PC-9 (cell line): Measurements from ENCODE around the gene GABPB2. TPM values are rescaled to one million over a fixed set of nuclear protein-coding genes. Genes with fewer than 3 reads are reported as not detected.

Experiments used
- Bru-seq: library from RNA; stranded (reverse); fragments of 400-500 nt; gene quantifications from one replicate; lab custom pipeline; 2021; lab: Mats Ljungman, UMichigan
- BruChase-seq, 2 experiments: library from RNA; stranded (reverse); fragments of 400-500 nt; gene quantifications; one replicate each; lab custom pipeline; 2021; lab: Mats Ljungman, UMichigan
- BruUV-seq: library from RNA; stranded (reverse); fragments of 400-500 nt; replicated peaks from 2 replicates; lab custom pipeline; 2021; lab: Mats Ljungman, UMichigan
- CTCF ChIA-PET: fragments of 300-600 bp; sonication (Branson Sonifier 250); formaldehyde crosslinking; loops from one replicate; lab custom pipeline; 2022; ENCODE audit warnings: antibody characterized with exemption; lab: Charles Lee
- POLR2A ChIA-PET: fragments of 300-600 bp; sonication (Branson Sonifier 250); formaldehyde crosslinking; loops from one replicate; lab custom pipeline; 2022; ENCODE audit warnings: antibody characterized with exemption; ENCODE audit not compliant: unreplicated experiment; lab: Charles Lee
- DNase-seq, 2 experiments: peaks; one replicate each; pipeline versions ENCODE4 v3.0.0 to v3.0.0-alpha.2; 2015 to 2022; ENCODE audit warnings: mixed read lengths in 1 of 2
- H2AFZ ChIP-seq: fragments of 200-600 bp; sonication (generic); 2 replicates; pipeline ENCODE4 v1.8.1; 2017; ENCODE audit warnings: antibody characterized with exemption
- H3F3A ChIP-seq: fragments of 200-600 bp; sonication (generic); 2 replicates; pipeline ENCODE4 v1.8.1; 2017; ENCODE audit warnings: antibody characterized with exemption, mild to moderate bottlenecking, low read depth; ENCODE audit not compliant: insufficient read depth
- H3K27ac ChIP-seq: fragments of 200-600 bp; sonication (generic); 2 replicates; pipeline ENCODE4 v1.6.1; 2016; ENCODE audit warnings: mixed run types
- H3K27me3 ChIP-seq: fragments of 200-600 bp; sonication (generic); 2 replicates; pipeline ENCODE4 v1.6.1; 2016; ENCODE audit warnings: low read depth, mixed run types; ENCODE audit not compliant: insufficient read depth
- H3K36me3 ChIP-seq: fragments of 200-600 bp; sonication (generic); 2 replicates; pipeline ENCODE4 v1.6.1; 2016; ENCODE audit warnings: low read depth, mixed run types
- H3K4me1 ChIP-seq: fragments of 200-600 bp; sonication (generic); replicated peaks from 2 replicates; pipeline ENCODE4 v1.6.1; 2016; ENCODE audit warnings: mixed run types; ENCODE audit not compliant: insufficient read depth
- H3K4me2 ChIP-seq: fragments of 200-600 bp; sonication (generic); 2 replicates; pipeline ENCODE4 v1.6.1; 2017; ENCODE audit warnings: mixed run types
- H3K4me3 ChIP-seq: fragments of 200-600 bp; sonication (generic); 2 replicates; pipeline ENCODE4 v1.6.1; 2016; ENCODE audit warnings: mixed run types
- H3K79me2 ChIP-seq: fragments of 200-600 bp; sonication (generic); 2 replicates; pipeline ENCODE4 v1.6.1; 2017; ENCODE audit warnings: low read depth, mixed run types
- H3K9me2 ChIP-seq: fragments of 200-600 bp; sonication (generic); 2 replicates; pipeline ENCODE4 v1.8.1; 2017; ENCODE audit warnings: mild to moderate bottlenecking; ENCODE audit not compliant: insufficient read depth
- H3K9me3 ChIP-seq: fragments of 200-600 bp; sonication (generic); 2 replicates; pipeline ENCODE4 v1.8.1; 2016; ENCODE audit warnings: low read depth; ENCODE audit not compliant: insufficient read depth
- H4K20me1 ChIP-seq: fragments of 200-600 bp; sonication (generic); 2 replicates; pipeline ENCODE4 v1.8.1; 2017; ENCODE audit not compliant: insufficient read depth
- CTCF ChIP-seq: fragments of 200-600 bp; sonication (generic); conservative IDR thresholded peaks from 2 replicates; pipeline ENCODE4 v1.6.1; 2017; ENCODE audit warnings: mixed run types, antibody characterized with exemption, mild to moderate bottlenecking, moderate library complexity
- EZH2 ChIP-seq: fragments of 200-600 bp; sonication (generic); IDR thresholded peaks from 2 replicates; pipeline ENCODE4 v1.8.0; 2017; ENCODE audit warnings: antibody characterized with exemption, low read depth
- intact Hi-C: fragments of 100-400 bp; cut with micrococcal nuclease; formaldehyde crosslinking; loops from one replicate; pipeline ENCODE4 v1.10.0; 2022; ENCODE audit not compliant: unreplicated experiment
- long read RNA-seq: library from polyadenylated mRNA; stranded (forward); transcript quantifications from one replicate; pipeline ENCODE4 v2.0.0, GENCODE V29; 2022
- total RNA-seq: library from RNA; stranded (reverse); gene quantifications from 2 replicates; pipeline ENCODE4 v1.2.3, GENCODE V29; 2021

The GABPB2 gene
- 6.4 and 6.6 TPM in 2 replicates for total RNA-seq
- Bru-seq, nascent RNA = percentile 48 among the genes with signal in this experiment
- percentile 51 among the genes with signal in this experiment for BruChase-seq, experiment 1, labeled RNA remaining after a 2-hour chase
- BruChase-seq, experiment 2, labeled RNA remaining after a 6-hour chase = percentile 70 among the genes with signal in this experiment
- long read RNA-seq = 0 reads

DNA sequence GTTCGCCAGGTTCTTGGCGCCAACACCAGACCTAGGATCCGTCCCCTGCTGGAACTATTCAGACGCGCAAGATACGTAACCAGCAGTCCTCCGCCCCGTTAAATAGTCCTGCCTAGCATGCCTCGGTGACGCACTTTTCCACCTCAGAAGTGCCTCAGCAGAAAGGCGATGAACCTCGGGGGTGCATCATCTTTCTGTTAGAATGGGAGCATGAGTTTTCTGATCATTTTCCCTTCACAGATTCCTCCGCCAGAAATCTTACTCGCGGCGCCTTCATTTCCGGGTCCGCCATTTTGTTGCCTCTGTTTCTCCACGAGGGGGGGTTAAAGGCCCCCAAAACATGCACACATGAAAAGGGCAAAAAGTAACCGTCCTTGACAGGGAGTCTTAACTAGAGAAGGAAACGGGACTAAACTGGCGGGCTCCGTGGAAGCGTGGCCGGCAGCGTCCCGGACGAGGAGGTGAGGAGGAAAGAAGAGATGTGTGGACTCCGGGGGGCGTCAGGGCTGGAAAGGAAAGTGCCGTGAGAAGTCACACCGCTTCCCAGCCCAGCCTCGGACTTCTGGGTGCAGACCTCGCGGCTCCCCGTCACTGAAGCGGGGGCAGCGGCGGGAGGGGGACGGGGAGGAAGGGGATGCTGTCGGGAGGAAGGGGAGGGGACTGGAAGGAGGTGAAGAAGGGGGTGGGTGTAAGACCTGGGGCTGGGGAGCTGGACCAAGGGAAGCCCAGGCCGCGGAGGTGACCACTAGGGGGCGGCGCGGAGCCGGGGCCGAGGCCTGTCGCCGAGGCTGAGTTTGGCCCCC is at the start of gene GABPB2:
Gene GABPB2, plus strand, starts transcription at position 288 of the 803 bp plus-strand sequence. CDS start 17,429 bp downstream, outside the sequence.
- peak within 1 kb of the TSS; percentile 97 for H2AFZ ChIP-seq
- H4K20me1 ChIP-seq = no peaks in the 10 kb centered on the region
- peak within 1 kb of the TSS; percentile 84 for H3K4me3 ChIP-seq
- ChIA-PET POLR2A (interaction anchor here (0.5 to 0.7 kb wide), 4 partner anchors 28 to 1040 kb away, joined by 4 to 20 read pairs (median 8); partner anchors contain the start of gene GOLPH3L), CTCF (interaction anchor here (0.6 to 1.0 kb wide), 5 partner anchors 9 to 505 kb away, joined by 3 to 6 read pairs (median 3); no protein-coding TSS in a partner anchor)
- peak; percentile 78 to 85 for DNase-seq
- peaks cover 14% of the 10 kb centered on the region for H3K79me2 ChIP-seq
- H3K9me3 ChIP-seq = no peaks in the 10 kb centered on the region
- H3K36me3 ChIP-seq = no peaks in the 10 kb centered on the region
- TF ChIP-seq EZH2 = no peak
- peak; percentile 87 for TF ChIP-seq CTCF
- peaks cover 27% of the 10 kb centered on the region for H3F3A ChIP-seq
- H3K4me2 ChIP-seq = peak within 1 kb of the TSS; percentile 94
- intact Hi-C loops = loop anchor here (1.0 to 2.0 kb wide), 2 partner anchors 9 to 86 kb away; partner anchors contain the start of gene TNFAIP8L2
- H3K4me1 ChIP-seq = peaks cover 17% of the 10 kb centered on the region
- no peaks in the 10 kb centered on the region for H3K27me3 ChIP-seq
- TSS peak; percentile 81 for BruUV-seq
- no peaks in the 10 kb centered on the region for H3K9me2 ChIP-seq
- peak within 1 kb of the TSS; percentile 89 for H3K27ac ChIP-seq

DNA sequence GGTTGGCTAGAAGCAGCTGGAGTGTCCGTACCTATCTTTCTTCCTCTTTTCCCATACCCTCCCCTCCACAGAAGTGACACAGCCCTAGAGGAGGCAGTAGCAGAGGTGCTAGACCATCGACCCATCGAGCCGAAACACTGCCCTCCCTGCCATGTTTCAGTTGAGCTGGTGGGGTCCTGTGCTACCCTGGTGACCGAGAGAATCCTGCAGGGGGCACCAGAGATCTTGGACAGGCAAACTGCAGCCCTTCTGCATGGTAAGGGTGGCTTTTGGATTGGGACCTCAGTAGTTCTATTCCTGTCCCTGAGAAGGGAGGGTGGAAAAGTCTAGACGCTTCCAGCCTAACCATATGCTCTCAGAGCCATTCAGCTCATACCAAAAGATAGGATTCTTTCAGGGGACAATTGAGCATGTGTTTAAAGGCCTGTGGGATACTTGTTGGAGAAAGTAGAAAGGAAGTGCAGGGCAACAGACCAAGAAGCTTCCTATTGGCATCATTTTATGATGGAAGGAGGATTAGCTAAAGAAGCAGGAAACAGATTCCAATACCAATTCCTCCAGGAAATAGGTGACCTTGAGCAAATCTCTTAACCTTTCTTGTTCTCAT is 45.9 kb upstream of the GABPB2 start:
- peaks cover 6% of the 10 kb centered on the region; the same call in 1 of the 2 replicates for H3K36me3 ChIP-seq
- ChIA-PET CTCF (interaction anchor here (0.5 to 1.3 kb wide), 5 partner anchors 24 to 131 kb away, joined by 3 to 15 read pairs (median 3); no protein-coding TSS in a partner anchor), POLR2A (interaction anchor here (0.5 kb wide), 1 partner anchor 327 kb away, joined by 8 read pairs; the partner anchor contains the start of gene GOLPH3L)
- H4K20me1 ChIP-seq = no peaks in the 10 kb centered on the region
- TF ChIP-seq EZH2 (no peak), CTCF (peak; percentile 79)
- no peak overlapping the region for H3K27ac ChIP-seq
- no peak overlapping the region for H3K4me3 ChIP-seq
- no peaks in the 10 kb centered on the region for H3K9me3 ChIP-seq
- DNase-seq = peak in 1 of 2 experiments; percentile 62
- no peaks in the 10 kb centered on the region for H3K4me1 ChIP-seq
- no TSS peak for BruUV-seq
- intact Hi-C loops = loop anchor here (1.0 to 2.0 kb wide), 2 partner anchors 24 to 132 kb away; partner anchors contain the start of gene TNFAIP8L2
- H2AFZ ChIP-seq = no peak overlapping the region
- no peaks in the 10 kb centered on the region for H3K79me2 ChIP-seq
- H3K4me2 ChIP-seq = no peak overlapping the region
- no peaks in the 10 kb centered on the region for H3K9me2 ChIP-seq
- H3F3A ChIP-seq = 0 out of 2 replicates have a peak, but pooled peaks cover 4% of the 10 kb centered on the region
- H3K27me3 ChIP-seq = no peaks in the 10 kb centered on the region

- Histone ChIP-seq H3K4me2 (no peak overlapping the region), H3K36me3 (peaks cover 6% of the 10 kb centered on the region; the same call in 1 of the 2 replicates), H3K4me3 (no peak overlapping the region), H3K9me2 (no peaks in the 10 kb centered on the region), H3K9me3 (no peaks in the 10 kb centered on the region), H3K4me1 (no peaks in the 10 kb centered on the region), H3K79me2 (no peaks in the 10 kb centered on the region), H4K20me1 (no peaks in the 10 kb centered on the region), H3F3A (0 out of 2 replicates have a peak, but pooled peaks cover 4% of the 10 kb centered on the region), H2AFZ (no peak overlapping the region), H3K27me3 (no peaks in the 10 kb centered on the region), H3K27ac (no peak overlapping the region)
- intact Hi-C loops = no loop called here
- DNase-seq = no peak
- TF ChIP-seq CTCF (no peak), EZH2 (no peak)
- ChIA-PET POLR2A (no interaction called here), CTCF (no interaction called here)
- BruUV-seq = no TSS peak
Observed at GRCh38 chr1:151026460-151026859, 44.1 kb upstream of the GABPB2 start.
